ENCODE data around the gene ARSB. TPM values are rescaled to one million over a fixed set of nuclear protein-coding genes. Genes with fewer than 3 reads are reported as not detected.
"Not testable (repeated sequence)": the region's sequence is repeated elsewhere in the genome, so short reads cannot be mapped to it uniquely, and the experiment has no call there.

ARSB gene
- total and polyA plus RNA-seq, 8 donors: 0.58 to 35.6 (median 7.6) TPM

- Histone ChIP-seq H3K27me3 (no peaks in the 10 kb centered on the region), H3K4me1 (peaks cover 0 to 13% (median 0%) of the 10 kb centered on the region in 4 donors), H3K36me3 (no peaks in the 10 kb centered on the region), H3K9me3 (no peaks in the 10 kb centered on the region), H3K27ac (no peak overlapping the region), H3K4me3 (no peak overlapping the region)
- TF ChIP-seq POLR2A (IDR thresholded peaks at IDR 0.05) (no peak), EP300 (IDR thresholded peaks at IDR 0.05) (no peak), CTCF (IDR thresholded peaks at IDR 0.05) (no peak), POLR2AphosphoS5 (IDR thresholded peaks at IDR 0.05) (no peak)
- 41 to 48% (median 44%) methylated on average over 7 of the region's 7 CpGs for WGBS, 5 donors
- peak in 1 of 2 donors; percentile 89 for DNase-seq
- intact Hi-C loops (cut with DNase I; ENCODE audit: low total_unique reads): no loop called here
Measured at GRCh38 chr5:78765756-78766411, 219.2 kb downstream of the ARSB start.

DNA sequence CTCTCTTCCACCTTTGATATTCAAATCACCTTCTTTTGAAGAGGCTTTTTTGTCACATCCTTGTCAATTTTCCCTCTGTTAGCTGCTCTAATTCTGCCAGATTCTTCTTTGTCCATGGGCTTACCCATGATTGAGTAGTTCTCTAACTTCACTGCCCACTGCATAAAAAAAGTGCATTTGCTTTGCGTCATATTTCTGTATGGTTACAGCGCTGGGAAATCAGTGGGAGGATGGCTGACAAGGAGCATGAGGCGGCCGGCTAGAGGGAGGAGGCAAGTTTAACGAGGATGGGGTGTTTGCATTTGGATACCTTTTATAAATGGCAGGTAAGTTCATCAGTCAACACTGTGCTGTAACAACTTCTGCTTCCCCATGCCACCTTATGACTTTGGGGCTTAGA, 220.0 kb downstream of the ARSB start:
- no peak overlapping the region for H3K27ac ChIP-seq
- DNase-seq: no peak
- H3K4me3 ChIP-seq: no peak overlapping the region
- H3K4me1 ChIP-seq: peaks cover 0 to 13% (median 0%) of the 10 kb centered on the region in 4 donors
- no peaks in the 10 kb centered on the region for H3K27me3 ChIP-seq
- no peaks in the 10 kb centered on the region for H3K9me3 ChIP-seq
- intact Hi-C loops (cut with DNase I; ENCODE audit: low total_unique reads): no loop called here
- H3K36me3 ChIP-seq: no peaks in the 10 kb centered on the region
- WGBS, 5 donors: 85 to 92% (median 87%) methylated on average over 5 of the region's 5 CpGs
- no peak for TF ChIP-seq CTCF (IDR thresholded peaks at IDR 0.05)
- TF ChIP-seq POLR2AphosphoS5 (IDR thresholded peaks at IDR 0.05): no peak
- TF ChIP-seq POLR2A (IDR thresholded peaks at IDR 0.05): no peak
- no peak for TF ChIP-seq EP300 (IDR thresholded peaks at IDR 0.05)

DNA sequence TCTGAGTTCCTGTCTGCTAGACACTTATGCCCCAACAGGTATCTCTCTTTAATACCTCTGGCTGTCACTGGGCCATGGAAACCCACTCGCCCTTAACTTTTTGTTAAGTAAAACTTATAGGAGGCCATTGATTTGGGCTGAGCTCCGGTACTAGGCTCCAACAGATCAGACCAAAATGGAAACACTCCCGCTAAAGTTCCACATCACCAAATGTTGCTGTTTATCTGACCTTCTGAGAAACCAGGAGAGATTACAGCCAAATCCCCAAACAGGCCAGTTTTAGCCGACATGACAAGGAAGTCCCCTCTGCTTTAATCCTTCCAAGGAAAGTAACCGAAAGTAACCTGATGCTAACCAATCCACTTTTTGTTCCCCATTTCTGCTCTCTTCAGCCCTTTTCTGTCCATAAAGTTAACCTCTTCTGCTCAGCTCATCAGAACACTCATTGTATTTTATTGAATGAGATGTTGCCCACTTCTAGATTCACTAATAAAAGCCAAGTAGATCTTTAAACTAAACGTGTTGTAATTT, 221.4 kb downstream of the ARSB start:
- TF ChIP-seq EP300 (IDR thresholded peaks at IDR 0.05) (no peak), POLR2AphosphoS5 (IDR thresholded peaks at IDR 0.05) (no peak), POLR2A (IDR thresholded peaks at IDR 0.05) (no peak), CTCF (IDR thresholded peaks at IDR 0.05) (no peak)
- H3K9me3 ChIP-seq: no peaks in the 10 kb centered on the region
- H3K27ac ChIP-seq: no peak overlapping the region
- H3K27me3 ChIP-seq: no peaks in the 10 kb centered on the region
- DNase-seq: no peak
- intact Hi-C loops (cut with DNase I; ENCODE audit: low total_unique reads): no loop called here
- peaks cover 0 to 13% (median 0%) of the 10 kb centered on the region in 4 donors for H3K4me1 ChIP-seq
- H3K4me3 ChIP-seq: no peak overlapping the region
- no peaks in the 10 kb centered on the region for H3K36me3 ChIP-seq
- WGBS, 5 donors: 78 to 84% (median 81%) methylated on average over 6 of the region's 6 CpGs

DNA sequence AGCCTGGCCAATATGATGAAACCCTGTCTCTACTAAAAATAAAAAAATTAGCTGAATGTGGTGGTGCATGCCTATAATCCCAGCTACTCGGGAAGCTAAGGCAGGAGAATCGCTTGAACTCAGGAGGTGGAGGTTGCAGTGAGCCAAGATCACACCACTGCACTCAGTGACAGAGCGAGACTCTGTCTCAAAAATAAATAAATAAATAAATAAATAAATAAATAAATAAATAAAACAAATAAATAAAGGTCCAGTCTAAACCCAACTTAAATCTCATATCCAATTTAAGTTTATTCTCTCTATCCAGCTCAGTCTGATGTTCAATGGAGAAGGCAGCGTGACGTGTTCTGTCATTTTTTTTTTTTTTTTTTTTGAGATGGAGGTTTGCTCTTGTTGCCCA, 222.4 kb downstream of the ARSB start:
- H3K27me3 ChIP-seq; H3K36me3 ChIP-seq; H3K4me3 ChIP-seq; H3K27ac ChIP-seq; H3K9me3 ChIP-seq; DNase-seq; intact Hi-C loops (cut with DNase I; ENCODE audit: low total_unique reads): not testable (repeated sequence)
- 87 to 99% (median 97%) methylated on average over 5 of the region's 5 CpGs for WGBS, 5 donors
- H3K4me1 ChIP-seq: peaks cover 0 to 16% (median 5%) of the 10 kb centered on the region in 4 donors

- H3K4me3 ChIP-seq: no peak overlapping the region
- 43 to 74% (median 49%) methylated on average over 6 of the region's 6 CpGs for WGBS, 5 donors
- peaks cover 0 to 16% (median 9%) of the 10 kb centered on the region in 4 donors for H3K4me1 ChIP-seq
- DNase-seq: no peak
- TF ChIP-seq POLR2AphosphoS5 (IDR thresholded peaks at IDR 0.05): no peak
- TF ChIP-seq EP300 (IDR thresholded peaks at IDR 0.05): no peak
- no peak for TF ChIP-seq POLR2A (IDR thresholded peaks at IDR 0.05)
- no peak for TF ChIP-seq CTCF (IDR thresholded peaks at IDR 0.05)
- H3K36me3 ChIP-seq: no peaks in the 10 kb centered on the region
- no peak overlapping the region for H3K27ac ChIP-seq
- intact Hi-C loops (cut with DNase I; ENCODE audit: low total_unique reads): no loop called here
- no peaks in the 10 kb centered on the region for H3K27me3 ChIP-seq
- H3K9me3 ChIP-seq: no peaks in the 10 kb centered on the region
Measured at GRCh38 chr5:78761840-78762239, 223.3 kb downstream of the ARSB start.
